Inflammatory macrophage treated with lipopolysaccharide for 1 hour (primary cell): ENCODE results near the gene FBXO34.
"Not testable (repeated sequence)": the region's sequence is repeated elsewhere in the genome, so short reads cannot be mapped to it uniquely, and the experiment has no call there.

Source experiments
- DNase-seq, 2 donors: peaks; one replicate each; pipeline ENCODE4 v3.0.0-alpha.2; 2020 to 2022

The FBXO34 gene

GRCh38 chr14:55274146-55274545 is 2.9 kb downstream of the FBXO34 start:
- DNase-seq: no peak

- DNase-seq: no peak
Measured at GRCh38 chr14:55274751-55275150, 3.5 kb downstream of the FBXO34 start.

DNA sequence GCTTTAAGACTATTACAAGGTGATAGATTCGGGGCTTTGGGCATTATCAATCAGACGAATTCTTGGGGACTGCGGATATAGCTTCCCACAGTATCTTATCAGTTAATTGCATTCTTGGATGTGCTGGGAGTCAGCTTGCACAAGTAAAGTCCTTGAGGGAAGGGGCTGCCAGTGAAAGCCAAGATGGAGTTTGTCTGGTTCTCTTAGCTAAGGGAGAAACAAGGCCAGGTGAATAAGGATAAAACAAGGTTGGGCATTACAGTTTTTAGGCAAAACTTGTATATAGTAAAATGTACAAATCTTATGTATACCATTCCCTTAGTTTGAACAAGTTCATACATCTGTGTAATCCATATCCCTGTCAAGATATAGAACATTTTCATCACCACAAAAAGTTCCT is 5.5 kb downstream of the FBXO34 start:
- DNase-seq: no peak

- DNase-seq: peak; percentile 74 to 75
Measured at GRCh38 chr14:55277972-55278740, 6.9 kb downstream of the FBXO34 start.

DNA sequence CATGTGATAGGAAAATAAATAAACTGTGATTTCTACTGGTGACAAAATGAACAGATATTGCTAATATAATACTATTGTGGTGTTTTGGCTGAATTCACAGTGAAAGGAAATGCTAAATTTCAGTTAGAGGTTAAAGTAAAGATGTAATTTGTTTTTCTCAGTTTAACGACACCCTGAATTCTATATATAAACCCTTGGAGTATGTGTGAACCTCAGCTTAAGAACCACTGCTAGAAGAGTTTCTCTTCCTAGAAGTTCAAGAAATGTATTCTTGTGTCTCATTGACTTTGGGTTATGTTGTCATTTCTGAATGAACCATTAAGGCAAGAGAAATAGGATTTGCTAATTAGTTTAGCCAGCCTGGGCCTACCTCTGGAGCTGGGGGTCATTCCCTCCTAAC is 8.2 kb downstream of the FBXO34 start:
- no peak for DNase-seq

DNA sequence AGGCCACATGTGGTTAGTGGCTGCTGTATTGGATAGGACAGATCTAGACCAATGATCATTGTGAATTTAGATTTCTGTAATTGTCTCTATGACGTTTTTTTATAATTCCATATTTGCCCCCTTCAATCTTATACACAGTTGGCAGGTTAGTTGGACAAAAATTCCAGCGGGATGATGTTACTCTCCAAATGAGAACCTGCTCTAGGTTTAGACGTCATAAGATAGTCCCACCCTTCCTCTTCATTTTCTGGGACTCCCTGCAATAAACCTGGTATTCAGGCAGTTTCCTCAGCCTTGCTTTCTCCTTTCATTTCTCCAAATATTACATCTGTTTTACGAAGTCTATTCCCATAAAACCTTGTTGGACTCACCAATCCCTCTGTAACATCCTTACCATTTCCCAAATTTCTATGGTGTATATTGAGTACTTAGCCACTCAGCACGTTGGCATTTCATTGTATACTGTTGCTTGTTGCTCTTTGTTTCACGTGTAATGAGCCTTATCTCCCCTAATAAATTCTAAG is 10.2 kb downstream of the FBXO34 start:
- no peak for DNase-seq

- DNase-seq: no peak
Measured at GRCh38 chr14:55285048-55285652, 13.9 kb downstream of the FBXO34 start.

DNA sequence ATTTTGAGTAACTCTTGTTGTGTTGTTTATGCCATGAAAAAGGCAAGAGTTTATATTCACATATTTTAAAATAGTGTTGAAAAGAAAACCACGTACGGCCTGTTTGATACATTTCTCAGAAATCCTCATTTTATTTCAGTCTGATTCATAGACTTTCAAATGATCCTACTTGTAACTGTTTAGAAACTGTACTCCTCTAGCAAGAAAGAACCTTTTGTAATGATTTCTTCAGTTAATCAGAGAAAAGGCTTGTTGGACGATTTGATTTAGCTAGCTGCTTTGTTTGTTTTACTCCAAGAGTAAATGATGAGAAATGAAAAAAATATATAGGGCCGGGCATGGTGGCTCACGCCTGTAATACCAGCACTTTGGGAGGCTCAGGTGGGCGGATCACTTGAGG is 17.2 kb downstream of the FBXO34 start:
- no peak for DNase-seq

DNA sequence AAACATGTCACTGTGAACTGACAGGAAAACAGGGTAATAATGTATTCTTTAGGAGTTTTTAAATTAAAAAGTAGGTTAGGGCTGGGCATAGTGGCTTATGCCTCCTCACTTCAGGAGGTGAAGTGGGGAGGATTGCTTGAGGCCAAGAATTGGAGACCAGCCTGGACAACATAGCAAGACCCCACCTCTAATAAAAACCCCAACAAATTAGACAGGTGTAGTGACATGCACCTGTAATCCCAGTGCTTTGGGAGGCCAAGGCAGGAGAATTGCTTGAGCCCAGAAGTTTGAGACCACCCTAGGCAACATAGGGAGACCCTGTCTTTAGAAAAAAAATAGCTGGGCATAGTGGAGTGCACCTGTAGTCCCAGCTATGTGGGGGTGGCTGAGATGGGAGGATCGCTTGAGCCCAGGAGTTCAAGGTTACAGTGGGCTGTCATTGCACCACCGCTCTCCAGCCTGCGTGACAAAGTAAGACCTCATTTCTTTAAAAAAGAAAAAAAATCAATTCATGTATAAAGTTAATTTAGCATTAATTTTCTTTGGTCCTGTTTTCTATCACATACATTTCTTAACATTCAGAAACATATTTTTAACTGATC is 20.4 kb downstream of the FBXO34 start:
- DNase-seq: no peak

- no peak for DNase-seq
Measured at GRCh38 chr14:55294603-55295002, 23.4 kb downstream of the FBXO34 start.

DNA sequence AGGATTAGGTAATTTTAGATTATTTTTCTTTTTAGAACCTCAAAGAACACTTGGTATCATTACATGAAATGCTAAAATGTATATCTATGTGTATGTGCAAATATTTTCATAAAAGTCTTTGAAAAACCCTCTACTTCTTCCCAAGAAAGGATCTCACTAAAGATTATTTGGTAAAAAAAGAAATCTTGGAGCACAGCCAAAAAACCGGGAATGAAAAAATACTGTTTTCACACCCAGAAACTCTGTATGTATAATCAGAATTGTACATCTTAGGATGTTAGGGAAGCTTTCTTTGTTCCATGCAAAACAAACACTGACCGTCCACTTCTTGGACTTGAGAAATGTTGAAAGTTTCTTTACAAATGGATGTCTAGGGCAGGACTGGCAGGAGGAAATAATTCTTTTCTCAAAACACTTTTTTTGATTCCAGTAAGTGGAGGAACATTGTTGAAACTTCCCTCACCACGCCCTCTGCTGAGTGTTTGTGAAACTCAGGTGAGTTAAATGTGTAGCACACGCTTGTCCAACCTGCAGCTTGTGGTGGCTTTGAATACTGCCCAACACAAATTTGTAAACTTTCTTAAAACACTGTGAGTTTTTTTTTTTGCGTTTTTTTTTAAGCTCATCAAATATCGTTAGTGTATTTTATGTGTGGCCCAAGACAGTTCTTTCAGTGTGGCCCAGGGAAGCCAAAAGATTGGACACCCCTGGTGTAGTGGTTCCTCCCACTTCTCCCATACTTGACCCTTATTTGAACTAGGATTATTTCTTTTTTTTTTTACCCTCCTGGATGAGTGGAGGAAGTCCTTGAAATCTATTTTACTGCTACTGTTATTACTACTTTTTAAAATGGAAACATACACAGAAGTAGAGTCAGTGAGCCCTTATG is 26.6 kb downstream of the FBXO34 start:
- DNase-seq: no peak

DNA sequence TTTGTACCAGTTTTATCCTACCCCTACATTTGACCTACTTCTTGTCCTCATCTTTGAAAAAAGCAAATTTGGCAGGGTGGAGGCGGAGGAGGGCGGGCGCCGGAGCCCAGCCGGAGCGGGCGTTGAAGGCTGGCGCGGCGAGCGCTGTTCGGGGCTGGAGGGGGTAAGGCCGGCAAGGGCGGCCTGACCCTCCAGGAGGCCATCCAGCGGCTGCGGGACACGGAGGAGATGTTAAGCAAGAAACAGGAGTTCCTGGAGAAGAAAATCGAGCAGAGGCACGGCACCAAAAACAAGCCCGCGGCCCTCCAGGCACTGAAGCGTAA is 27.2 kb downstream of the FBXO34 start:
- DNase-seq: no peak

- no peak for DNase-seq
Measured at GRCh38 chr14:55301437-55302121, 30.4 kb downstream of the FBXO34 start.

- peak; percentile 45 to 49 for DNase-seq
Measured at GRCh38 chr14:55302367-55303124, 31.3 kb downstream of the FBXO34 start.

DNA sequence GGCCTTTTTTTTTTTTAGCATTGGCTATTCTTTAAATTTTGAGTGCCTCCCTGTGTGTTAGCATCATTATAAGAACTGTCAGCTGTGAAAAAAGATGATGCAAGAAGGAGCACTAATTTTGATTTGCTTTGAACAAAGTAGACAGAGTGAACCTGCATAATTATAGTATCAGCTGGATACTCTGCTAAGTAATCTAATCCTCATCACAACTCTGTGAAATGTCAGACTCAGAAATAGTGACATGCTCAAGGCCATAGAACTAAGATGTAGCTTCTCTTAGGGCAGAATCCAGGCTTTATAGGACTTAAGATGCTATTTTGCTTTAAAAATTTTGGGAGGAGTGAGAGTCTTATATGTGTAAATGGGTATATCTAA is 31.9 kb downstream of the FBXO34 start:
- DNase-seq: no peak

DNA sequence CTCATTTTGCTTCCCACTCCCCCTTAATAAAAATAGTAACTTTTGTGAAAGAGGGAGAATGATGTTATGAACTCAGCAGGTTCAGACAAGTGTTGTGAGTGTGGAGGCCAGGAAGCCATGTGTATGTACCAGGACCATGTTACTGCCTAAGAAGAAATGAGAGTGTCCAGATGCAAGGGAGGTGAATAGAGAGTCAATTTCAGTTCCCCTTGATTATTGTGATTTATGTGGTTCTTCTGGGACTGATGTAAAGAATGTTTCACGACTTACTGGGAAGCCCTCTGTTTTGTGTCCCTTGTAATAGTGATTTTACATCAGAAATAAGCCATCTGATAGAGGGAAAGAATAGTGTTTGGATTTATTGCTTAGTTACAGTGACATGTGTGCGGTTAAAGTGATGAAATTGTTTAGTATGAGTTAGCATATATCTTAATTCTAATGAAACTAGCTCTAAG is 32.5 kb downstream of the FBXO34 start:
- DNase-seq: peak; percentile 40 to 74

GRCh38 chr14:55306938-55307589 is 35.8 kb downstream of the FBXO34 start:
- DNase-seq: no peak

GRCh38 chr14:55309154-55309553 is 37.9 kb downstream of the FBXO34 start:
- no peak for DNase-seq

- DNase-seq: no peak
Measured at GRCh38 chr14:55309761-55310365, 38.6 kb downstream of the FBXO34 start.

GRCh38 chr14:55312379-55313030 is 41.3 kb downstream of the FBXO34 start:
- not testable (repeated sequence) for DNase-seq
